HG03571 (cell line): Measurements from ENCODE around the gene AFAP1L1.

Experiments used
- ATAC-seq: cut with Tn5 transposase; IDR thresholded peaks from one replicate; pipeline ENCODE4 v1.9.1; 2021; ENCODE audit not compliant: unreplicated experiment

AFAP1L1 gene

DNA sequence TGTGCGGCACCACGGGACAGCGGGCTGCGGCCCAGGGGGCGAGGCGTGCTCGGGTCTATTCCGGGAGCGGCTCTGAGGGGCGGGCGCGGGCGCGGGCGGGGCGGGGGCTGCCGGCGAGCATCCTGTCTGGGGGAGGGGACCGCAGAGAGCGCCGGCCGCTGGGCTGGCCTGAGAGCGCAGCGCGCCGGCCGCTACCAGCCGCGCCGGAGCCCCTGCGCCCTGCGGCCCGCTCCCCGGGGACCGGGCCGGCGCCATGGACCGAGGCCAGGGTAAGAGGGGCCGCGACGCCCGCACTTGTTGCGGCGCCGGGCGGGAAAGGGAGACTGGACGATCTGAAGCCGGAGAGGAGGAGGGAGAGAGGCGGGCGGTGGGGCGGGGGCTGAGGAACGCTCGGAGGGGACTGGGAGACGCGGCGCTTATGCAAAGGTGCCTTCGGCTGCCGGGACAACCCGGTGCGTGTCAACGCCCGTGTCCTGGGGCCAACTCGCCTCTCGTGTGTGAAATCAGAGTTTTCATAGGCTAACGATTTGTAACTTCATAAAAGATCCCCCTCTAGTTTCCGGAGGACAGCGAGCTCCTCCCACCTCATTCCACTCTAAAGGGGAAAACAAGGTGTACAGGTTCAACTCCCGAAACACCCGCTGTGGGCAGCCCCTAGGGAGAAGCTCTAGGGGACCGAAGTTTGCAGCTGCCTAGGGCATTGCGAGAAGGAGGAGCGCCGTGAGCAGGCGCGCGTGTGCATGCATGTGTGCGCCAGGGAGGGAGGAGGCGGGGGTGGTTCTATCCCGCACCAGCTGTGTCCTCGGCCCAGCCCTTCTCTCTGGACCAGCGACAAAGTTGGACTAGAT lies at the start of gene AFAP1L1:
Gene AFAP1L1 (plus strand): TSS at position 144 of the 848 bp plus-strand sequence. CDS start 110 bp downstream, at position 254.
- ATAC-seq = no peak

- no peak for ATAC-seq
Measured at GRCh38 chr5:149223081-149223848, 48.4 kb upstream of the AFAP1L1 start.

GRCh38 chr5:149224282-149224681 lies 47.4 kb upstream of the AFAP1L1 start:
- no peak for ATAC-seq

GRCh38 chr5:149227168-149227826 lies 44.4 kb upstream of the AFAP1L1 start:
- no peak for ATAC-seq

GRCh38 chr5:149228618-149229297 lies 42.9 kb upstream of the AFAP1L1 start:
- ATAC-seq = no peak

DNA sequence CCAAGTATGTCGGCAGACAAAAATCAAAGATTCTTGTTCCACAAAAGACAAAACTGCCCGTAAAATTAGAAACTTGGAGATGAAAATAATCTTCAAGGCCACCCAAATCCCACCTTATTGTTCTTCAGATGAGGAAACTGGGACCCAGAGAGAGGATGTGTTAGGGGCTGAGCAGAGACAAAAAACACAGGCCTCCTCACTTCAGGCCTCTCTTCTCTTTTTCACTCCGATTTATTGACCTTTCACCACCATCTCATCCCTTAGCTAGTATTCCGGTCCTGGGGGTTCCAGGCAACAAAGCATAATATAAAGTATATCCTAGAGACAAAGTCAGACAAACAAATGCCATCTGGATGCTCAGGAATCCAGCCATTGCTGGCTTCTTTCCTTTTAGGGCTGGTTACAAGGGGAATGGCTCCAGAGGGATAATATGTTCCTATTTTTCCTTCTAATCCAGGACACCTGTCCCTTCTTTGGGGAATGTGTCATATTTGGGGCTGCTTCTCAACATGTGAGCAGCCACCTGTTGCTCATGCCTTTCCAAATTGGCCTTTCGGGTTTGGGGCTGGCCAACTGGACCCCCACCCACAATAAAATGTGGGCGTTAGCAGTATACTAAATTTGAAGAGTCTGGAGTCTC lies 42.2 kb upstream of the AFAP1L1 start:
- no peak for ATAC-seq

DNA sequence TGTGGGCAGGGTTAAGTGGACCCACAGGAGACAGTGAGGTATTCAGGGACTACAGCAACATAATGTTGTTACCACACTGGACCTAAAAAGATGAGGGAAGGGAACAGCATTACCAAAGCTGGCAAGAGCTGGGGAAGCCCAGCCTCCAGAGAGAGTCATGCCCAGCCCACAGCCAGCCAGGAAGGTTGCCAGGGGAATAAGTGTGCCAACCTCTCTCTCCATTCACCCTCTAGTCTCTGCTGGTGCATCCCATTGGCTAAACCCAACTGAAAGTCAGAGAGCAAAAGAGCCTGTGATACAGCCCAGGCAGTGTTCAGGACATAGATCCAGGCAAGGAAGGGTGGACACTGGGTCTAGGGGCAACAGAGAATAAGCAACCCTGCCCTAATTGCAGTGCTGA lies 35.8 kb upstream of the AFAP1L1 start:
- ATAC-seq = no peak

DNA sequence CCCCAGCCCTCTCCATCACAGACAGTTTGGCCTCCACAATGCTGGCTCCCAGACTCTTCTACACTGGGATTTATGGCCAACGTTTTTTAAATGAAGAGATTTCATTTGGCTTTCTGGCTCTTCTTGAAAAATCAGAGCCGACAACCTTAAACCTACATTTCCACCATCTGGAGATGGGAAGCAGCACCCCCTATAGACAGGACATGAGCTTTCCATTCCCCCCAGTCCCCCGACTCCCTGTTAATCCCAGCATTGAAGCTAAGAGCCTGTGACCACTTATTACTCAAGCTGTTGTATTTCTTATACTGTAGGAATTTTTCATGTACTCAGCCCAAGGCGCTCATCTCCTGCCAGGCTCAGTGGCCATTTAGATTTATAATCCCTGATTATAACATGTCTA lies 34.0 kb upstream of the AFAP1L1 start:
- ATAC-seq = no peak

GRCh38 chr5:149238540-149238939 lies 33.1 kb upstream of the AFAP1L1 start:
- ATAC-seq = no peak

DNA sequence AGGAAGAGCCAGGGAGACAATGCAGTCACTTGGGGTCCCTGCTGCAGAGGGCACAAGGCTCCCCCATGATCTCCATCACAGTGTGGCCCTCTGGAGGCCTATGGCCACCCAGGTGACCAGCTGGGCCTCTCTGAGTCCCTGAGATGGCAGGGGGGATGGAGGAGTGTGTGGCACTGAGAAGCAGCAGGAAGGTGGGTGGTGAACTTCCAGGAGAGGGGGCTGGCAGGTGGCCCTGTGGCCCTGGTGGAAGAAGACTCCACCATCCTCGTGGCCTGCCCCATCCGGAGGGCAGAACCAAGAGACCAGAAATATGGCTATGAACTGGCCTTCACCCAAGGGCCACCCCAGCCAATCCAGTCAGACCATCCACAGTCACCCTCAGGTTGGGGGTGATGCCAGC lies 31.7 kb upstream of the AFAP1L1 start:
- no peak for ATAC-seq

- ATAC-seq = no peak
Measured at GRCh38 chr5:149240354-149240998, 31.2 kb upstream of the AFAP1L1 start.

DNA sequence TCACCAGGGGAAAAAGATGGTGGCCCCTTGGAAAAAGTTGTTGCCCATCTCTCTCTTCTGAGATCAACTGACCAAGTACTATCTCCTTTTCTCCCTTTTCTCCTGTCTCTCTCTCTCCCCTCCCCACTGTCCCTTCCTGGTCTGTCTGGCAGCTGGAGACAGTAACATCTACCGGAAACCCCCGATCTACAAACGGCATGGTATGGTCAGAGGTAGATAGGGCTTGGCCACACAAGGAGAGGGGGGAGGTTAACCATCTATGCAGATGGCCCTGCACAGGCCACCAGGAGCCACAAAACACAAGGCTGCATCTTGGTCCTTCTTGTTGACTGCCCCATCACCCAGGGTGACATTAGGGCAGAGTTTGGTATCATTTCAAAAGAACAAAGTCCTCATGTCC lies 29.3 kb upstream of the AFAP1L1 start:
- no peak for ATAC-seq

- no peak for ATAC-seq
Measured at GRCh38 chr5:149246906-149247305, 24.8 kb upstream of the AFAP1L1 start.

GRCh38 chr5:149247726-149248125 lies 23.9 kb upstream of the AFAP1L1 start:
- no peak for ATAC-seq

GRCh38 chr5:149251546-149251945 lies 20.1 kb upstream of the AFAP1L1 start:
- no peak for ATAC-seq

- no peak for ATAC-seq
Measured at GRCh38 chr5:149254506-149254905, 17.2 kb upstream of the AFAP1L1 start.

GRCh38 chr5:149256451-149256850 lies 15.2 kb upstream of the AFAP1L1 start:
- ATAC-seq = no peak

DNA sequence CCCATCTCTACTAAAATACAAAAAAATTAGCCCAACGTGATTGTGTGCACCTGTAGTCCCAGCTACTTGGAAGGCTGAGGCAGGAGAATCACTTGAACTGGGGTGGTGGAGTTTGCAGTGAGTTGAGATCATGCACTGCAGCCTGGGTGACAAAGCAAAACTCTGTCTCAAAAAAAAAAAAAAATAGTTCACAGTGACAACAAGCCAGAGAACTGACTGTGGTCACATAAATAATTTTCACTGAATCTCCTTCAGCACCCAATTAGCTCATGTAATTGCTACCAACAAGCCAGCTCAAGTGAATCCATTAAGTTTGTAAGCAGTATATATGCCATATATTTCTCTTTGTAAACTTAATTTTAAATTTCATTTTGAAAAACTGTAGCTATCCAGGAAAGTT lies 14.5 kb upstream of the AFAP1L1 start:
- ATAC-seq = no peak

- no peak for ATAC-seq
Measured at GRCh38 chr5:149257889-149258705, 13.6 kb upstream of the AFAP1L1 start.
